ENCODE results near the gene ARG1.

- TF ChIP-seq EP300 (conservative IDR thresholded peaks at IDR 0.05; ENCODE audit: poor library complexity, severe bottlenecking) (no peak), CTCF (IDR thresholded peaks at IDR 0.05; ENCODE audit: poor library complexity, severe bottlenecking) (no peak), EZH2 (IDR thresholded peaks at IDR 0.05; ENCODE audit: borderline replicate concordance, insufficient read depth, low read length, poor library complexity, severe bottlenecking) (no peak), POLR2AphosphoS5 (IDR thresholded peaks at IDR 0.05) (no peak), TAF1 (IDR thresholded peaks at IDR 0.05; ENCODE audit: low read depth) (no peak), REST (IDR thresholded peaks at IDR 0.05; ENCODE audit: borderline replicate concordance) (no peak), MXI1 (conservative IDR thresholded peaks at IDR 0.05; ENCODE audit: poor library complexity, severe bottlenecking) (no peak), RAD21 (conservative IDR thresholded peaks at IDR 0.05) (no peak), SMC3 (conservative IDR thresholded peaks at IDR 0.05; ENCODE audit: poor library complexity) (no peak)
Measured at GRCh38 chr6:131523988-131524673, 48.9 kb upstream of the ARG1 start.
